NB4 (cell line): ENCODE data around the gene SLC16A13.

Experiments
- MAX ChIP-seq: IDR thresholded peaks from 2 replicates; pipeline ENCODE4 v1.6.1; 2011; ENCODE audit warnings: low read depth, low read length
- MYC ChIP-seq: IDR thresholded peaks from 2 replicates; pipeline ENCODE4 v1.6.1; 2011; ENCODE audit warnings: low read depth, low read length
- POLR2A ChIP-seq: IDR thresholded peaks from 2 replicates; pipeline ENCODE4 v1.6.1; 2011; ENCODE audit warnings: mild to moderate bottlenecking; ENCODE audit not compliant: insufficient read length; ENCODE audit errors: extremely low read depth
- TF ChIP-seq, protein P1 (sequence below): IDR thresholded peaks from one replicate; pipeline ENCODE4 v1.5.1; 2012; ENCODE audit warnings: low read depth, low read length

DNA sequence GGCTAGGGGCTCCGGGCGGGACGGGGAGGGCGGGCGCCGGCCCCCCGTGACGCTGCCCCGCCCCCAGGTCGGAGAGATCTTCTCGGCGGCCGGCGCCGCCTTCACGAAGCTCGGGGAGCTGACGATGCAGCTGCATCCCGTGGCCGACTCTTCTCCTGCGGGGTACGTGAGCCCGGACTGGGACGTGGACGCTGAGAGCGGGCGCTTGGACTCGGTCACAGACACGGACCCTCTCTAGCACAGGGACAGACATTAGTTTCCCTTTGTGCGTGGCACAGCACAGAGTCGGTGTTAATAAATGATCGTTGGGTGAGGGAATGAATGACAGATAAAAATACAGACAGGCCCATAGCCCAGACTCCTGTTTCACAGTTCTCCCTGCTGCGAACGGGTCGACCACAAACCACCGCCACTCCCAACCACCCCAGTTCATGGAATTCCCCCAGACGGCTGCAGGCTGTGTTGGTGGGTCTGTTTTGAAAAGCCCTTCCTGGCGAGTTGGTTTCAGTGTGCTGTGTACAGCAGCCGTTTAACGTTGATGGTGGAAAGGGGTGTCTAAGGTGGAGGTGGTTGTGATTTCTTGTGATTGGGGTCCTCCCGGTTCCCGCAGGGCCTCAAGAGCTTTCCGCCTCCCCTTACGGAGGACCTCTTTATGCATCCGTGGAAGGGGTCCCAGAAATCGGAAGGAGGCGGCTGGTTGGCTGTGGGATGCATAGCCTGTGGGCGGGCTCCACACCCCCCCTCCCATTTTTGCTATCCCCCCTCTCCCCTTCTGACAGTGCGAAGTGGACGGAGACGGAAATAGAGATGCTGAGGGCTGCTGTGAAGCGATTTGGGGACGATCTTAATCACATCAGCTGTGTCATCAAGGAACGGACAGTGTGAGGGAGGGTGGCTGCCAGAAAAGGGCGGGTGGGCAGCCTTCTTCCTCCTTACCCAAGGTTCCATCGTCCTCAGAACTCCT lies 20.5 kb upstream of the SLC16A13 start:
- TF ChIP-seq, protein P1, sequence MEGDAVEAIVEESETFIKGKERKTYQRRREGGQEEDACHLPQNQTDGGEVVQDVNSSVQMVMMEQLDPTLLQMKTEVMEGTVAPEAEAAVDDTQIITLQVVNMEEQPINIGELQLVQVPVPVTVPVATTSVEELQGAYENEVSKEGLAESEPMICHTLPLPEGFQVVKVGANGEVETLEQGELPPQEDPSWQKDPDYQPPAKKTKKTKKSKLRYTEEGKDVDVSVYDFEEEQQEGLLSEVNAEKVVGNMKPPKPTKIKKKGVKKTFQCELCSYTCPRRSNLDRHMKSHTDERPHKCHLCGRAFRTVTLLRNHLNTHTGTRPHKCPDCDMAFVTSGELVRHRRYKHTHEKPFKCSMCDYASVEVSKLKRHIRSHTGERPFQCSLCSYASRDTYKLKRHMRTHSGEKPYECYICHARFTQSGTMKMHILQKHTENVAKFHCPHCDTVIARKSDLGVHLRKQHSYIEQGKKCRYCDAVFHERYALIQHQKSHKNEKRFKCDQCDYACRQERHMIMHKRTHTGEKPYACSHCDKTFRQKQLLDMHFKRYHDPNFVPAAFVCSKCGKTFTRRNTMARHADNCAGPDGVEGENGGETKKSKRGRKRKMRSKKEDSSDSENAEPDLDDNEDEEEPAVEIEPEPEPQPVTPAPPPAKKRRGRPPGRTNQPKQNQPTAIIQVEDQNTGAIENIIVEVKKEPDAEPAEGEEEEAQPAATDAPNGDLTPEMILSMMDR: no peak
- TF ChIP-seq POLR2A: no peak
- no peak for TF ChIP-seq MAX
- TF ChIP-seq MYC: no peak
